Retinal pigment epithelial cell (primary cell): ENCODE results near the gene CETN3.

Source experiments
- DNase-seq: peaks from one replicate; pipeline ENCODE4 v3.0.0-alpha.2; 2010; ENCODE audit warnings: low read depth
- H3K4me3 ChIP-seq: 2 replicates; pipeline ENCODE4 v1.5.1; 2011; ENCODE audit warnings: mild to moderate bottlenecking, low read length, control low read depth, moderate library complexity
- TF ChIP-seq, protein P1 (sequence below): conservative IDR thresholded peaks from 2 replicates; pipeline ENCODE4 v1.5.1; 2011; ENCODE audit warnings: low read depth, low read length, control low read depth, inconsistent platforms

The CETN3 gene

DNA sequence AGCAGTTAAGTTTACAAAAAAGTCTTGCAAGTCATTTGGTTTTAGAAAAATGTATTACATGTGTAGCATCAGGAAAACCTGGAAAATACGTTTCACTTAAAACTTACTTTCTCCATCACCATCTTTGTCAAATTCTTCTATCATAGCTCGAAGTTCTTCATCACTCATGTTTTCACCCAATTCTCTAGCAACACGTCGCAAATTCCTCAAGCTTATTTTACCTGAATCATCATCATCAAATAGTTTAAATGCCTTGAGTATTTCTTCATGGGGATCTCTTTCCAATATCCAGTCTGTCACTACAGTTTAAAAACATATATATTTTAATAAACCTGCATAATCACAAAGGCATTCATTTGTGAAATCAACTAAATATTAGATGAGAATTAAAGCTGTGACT, 10.3 kb downstream of the CETN3 start:
- TF ChIP-seq, protein P1, sequence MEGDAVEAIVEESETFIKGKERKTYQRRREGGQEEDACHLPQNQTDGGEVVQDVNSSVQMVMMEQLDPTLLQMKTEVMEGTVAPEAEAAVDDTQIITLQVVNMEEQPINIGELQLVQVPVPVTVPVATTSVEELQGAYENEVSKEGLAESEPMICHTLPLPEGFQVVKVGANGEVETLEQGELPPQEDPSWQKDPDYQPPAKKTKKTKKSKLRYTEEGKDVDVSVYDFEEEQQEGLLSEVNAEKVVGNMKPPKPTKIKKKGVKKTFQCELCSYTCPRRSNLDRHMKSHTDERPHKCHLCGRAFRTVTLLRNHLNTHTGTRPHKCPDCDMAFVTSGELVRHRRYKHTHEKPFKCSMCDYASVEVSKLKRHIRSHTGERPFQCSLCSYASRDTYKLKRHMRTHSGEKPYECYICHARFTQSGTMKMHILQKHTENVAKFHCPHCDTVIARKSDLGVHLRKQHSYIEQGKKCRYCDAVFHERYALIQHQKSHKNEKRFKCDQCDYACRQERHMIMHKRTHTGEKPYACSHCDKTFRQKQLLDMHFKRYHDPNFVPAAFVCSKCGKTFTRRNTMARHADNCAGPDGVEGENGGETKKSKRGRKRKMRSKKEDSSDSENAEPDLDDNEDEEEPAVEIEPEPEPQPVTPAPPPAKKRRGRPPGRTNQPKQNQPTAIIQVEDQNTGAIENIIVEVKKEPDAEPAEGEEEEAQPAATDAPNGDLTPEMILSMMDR = no peak
- no peak for DNase-seq
- no peak overlapping the region for H3K4me3 ChIP-seq

DNA sequence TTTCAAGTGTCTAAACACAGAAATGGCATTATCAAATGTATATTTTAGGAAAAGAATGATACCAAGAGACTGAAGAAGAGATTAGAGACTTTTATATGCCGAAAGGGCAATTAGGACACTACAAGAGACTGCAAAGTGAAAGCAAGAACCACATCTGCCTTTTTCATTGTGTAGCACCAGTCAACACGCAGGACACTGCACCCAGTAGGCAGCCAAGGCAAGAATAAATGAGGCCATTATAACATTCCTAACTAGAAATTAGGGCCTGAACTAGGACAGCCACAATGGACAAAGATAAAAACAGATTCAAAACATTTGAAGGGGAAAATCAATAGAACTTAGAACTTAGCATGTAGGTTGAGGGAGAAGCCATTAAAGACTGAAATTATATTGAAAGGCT, 10.8 kb downstream of the CETN3 start:
- no peak for DNase-seq
- TF ChIP-seq, protein P1 = no peak
- no peak overlapping the region for H3K4me3 ChIP-seq

DNA sequence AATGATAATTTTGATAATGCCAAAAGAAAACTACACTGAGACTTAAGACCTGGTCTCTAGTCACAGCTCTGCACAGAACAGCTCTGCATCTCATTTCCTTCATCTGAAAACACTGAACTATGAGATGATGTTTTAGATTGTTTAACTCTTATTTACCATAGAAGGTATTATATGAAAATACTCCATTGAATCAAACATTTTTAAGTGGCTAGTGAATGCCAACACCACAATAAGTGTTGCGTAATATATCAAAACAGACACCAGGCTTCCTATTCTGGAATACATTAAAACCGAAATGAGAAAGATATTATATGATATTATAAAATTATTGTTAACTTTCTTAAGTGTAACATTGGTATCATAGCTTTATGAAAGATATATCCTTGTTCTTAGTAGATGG, 14.6 kb downstream of the CETN3 start:
- DNase-seq = no peak
- no peak overlapping the region for H3K4me3 ChIP-seq
- TF ChIP-seq, protein P1 = no peak

DNA sequence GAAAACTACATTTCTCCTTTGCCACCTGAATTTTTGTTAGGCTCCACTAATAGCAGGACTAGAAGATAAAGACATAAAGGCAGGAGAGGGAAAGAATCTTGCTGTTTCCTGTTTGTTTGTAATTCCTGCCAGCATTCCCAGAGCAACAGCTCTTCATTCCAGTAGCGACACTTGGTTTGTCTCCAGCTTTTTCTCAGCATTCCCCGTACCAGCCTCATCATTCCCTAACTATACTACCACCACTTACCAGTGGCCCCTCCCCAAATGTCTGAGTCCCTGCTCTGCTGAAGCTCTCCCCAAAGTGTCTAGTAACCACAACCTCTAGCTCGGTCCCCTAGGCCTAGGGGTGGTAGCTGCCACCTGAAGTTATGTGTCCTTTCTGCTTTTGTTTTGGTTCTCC, 18.6 kb downstream of the CETN3 start:
- TF ChIP-seq, protein P1 = no peak

DNA sequence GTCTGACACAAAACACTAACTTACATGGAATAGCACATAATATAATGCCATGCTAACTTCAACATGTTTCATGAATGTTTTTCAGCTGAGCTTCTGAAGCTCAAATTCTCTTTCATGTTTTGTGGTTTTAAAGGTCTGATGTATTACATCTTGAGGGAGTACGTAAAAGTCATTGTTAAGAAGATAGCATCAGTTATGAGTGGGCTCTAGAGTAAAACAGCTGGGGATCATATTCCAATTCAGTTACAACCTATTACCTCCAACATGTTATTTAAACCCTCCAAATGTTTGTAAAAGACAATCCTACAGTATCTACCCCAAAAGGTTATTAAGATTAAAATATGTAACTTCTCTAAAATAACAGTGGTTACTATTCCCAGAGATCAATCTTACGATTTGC, 19.2 kb downstream of the CETN3 start:
- no peak for DNase-seq
- no peak overlapping the region for H3K4me3 ChIP-seq
- TF ChIP-seq, protein P1 = no peak

More for the DNA sequence above, 18.6 kb downstream of the CETN3 start:
- DNase-seq = no peak
- H3K4me3 ChIP-seq = no peak overlapping the region

DNA sequence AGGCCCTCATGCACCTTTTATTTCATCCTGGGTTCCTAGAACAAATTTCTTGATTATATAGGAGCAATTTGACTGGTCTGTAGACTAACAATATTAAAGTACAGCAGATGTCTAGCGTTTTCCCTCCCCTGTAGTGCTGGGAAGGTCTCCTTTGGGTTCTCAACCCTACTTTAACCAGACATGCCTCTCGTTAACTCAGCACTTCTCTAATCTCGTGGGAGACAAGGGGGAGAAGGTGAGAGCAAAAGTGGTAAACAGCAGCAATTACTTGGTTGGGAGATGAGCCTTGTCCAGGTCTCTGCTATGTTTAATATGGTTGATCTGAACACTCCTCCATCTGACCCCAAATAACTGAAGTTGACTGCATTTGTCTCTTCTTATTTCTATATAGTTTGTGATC, 22.0 kb downstream of the CETN3 start:
- no peak overlapping the region for H3K4me3 ChIP-seq
- TF ChIP-seq, protein P1 = no peak
- no peak for DNase-seq

DNA sequence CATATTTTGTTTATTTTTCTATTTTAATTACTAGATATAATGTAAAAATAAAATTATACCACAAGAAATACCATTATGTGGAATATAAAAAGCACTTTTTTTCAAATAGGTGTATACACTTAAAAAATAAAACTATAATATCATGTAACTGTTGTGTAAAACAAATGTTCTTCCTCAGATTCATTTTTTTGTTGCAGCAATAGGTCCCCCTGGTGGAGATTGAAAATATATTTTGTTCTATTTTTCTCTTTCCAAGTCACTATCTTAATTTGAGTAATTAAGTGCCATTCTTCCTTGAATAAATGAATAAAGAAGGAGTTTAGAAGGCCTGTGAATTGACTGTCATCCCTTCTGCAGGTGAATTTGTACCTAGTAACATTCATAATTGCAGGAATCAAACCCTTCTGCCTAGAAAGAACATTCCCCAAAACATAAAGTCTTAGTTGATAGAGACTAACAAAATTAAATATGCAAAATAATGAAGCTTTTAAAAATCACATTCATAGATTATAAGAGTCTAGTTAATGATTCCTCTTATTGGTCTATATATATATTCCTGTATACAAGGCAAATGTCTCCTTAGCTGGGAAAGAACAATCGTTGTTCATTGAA, 23.4 kb downstream of the CETN3 start:
- no peak overlapping the region for H3K4me3 ChIP-seq
- DNase-seq = no peak
- TF ChIP-seq, protein P1 = peak; percentile 57
